K562 (cell line): Measurements from ENCODE around the gene LRRC71. TPM values are rescaled to one million over a fixed set of nuclear protein-coding genes. Genes with fewer than 3 reads are reported as not detected.
A peak's percentile ranks its signal among the peaks of the same experiment; 100 is the strongest.

Experiments used
- ATAC-seq: fragments of 200-7000 bp; cut with Tn5 transposase; 3 replicates; pipeline ENCODE4 v1.9.1; 2020; ENCODE audit warnings: moderate library complexity
- BruUV-seq: library from RNA; stranded (reverse); fragments of 400-500 nt; replicated peaks from 2 replicates; lab custom pipeline; 2021; lab: Mats Ljungman, UMichigan
- CTCF ChIA-PET: fragments of 300-600 bp; formaldehyde crosslinking; extraction: SDS; loops from one replicate; lab custom pipeline; 2021; ENCODE audit warnings: low intra/inter-chr PET ratio; lab: Yijun Ruan, JAX
- POLR2A ChIA-PET: fragments of 300-600, 350-650 bp; sonication (Branson Sonifier 250); formaldehyde crosslinking; extraction: SDS; loops from one replicate; lab custom pipeline; 2021; ENCODE audit warnings: antibody characterized with exemption, inconsistent platforms; lab: Yijun Ruan, JAX
- DNase-seq, 4 experiments: peaks; one replicate each; pipeline versions ENCODE4 v3.0.0 to v3.0.0-alpha.2; 2011 to 2018; ENCODE audit warnings: low spot score in 3 of 4, mixed read lengths in 3 of 4; ENCODE audit errors: extremely low read depth in 1 of 4
- FAIRE-seq: peaks from 2 replicates; lab custom pipeline; 2011; peaks lifted over from hg19 to GRCh38; lab: Jason Lieb, UNC
- H2AFZ ChIP-seq: 2 replicates; pipeline ENCODE4 v1.6.0; 2011; ENCODE audit warnings: low read depth, low read length, control low read depth, inconsistent platforms
- H3K27ac ChIP-seq: fragments of 200-600 bp; 3 replicates; pipeline ENCODE4 v1.8.0; 2011; ENCODE audit warnings: low read depth, mild to moderate bottlenecking, control low read depth, inconsistent platforms, low read length, moderate library complexity, mixed read lengths; ENCODE audit errors: extremely low read depth
- H3K27me3 ChIP-seq, 2 experiments: fragments of 300-600 bp in 1 of 2; 2 replicates in 1 of 2; 3 replicates in 1 of 2; pipeline versions ENCODE4 v1.6.0 to v1.8.0; 2011; ENCODE audit warnings: inconsistent platforms in 2 of 2, low read length in 2 of 2, mild to moderate bottlenecking in 1 of 2, mixed read lengths in 1 of 2, moderate library complexity in 1 of 2; ENCODE audit not compliant: control insufficient read depth in 2 of 2, insufficient read depth in 2 of 2
- H3K36me3 ChIP-seq: fragments of 300-600 bp; 3 replicates; pipeline ENCODE4 v1.8.0; 2011; ENCODE audit warnings: mild to moderate bottlenecking, low read length, inconsistent platforms; ENCODE audit not compliant: control insufficient read depth, insufficient read depth
- H3K4me1 ChIP-seq, 2 experiments: fragments of 200-600 bp in 1 of 2; replicated peaks in 1 of 2; 2 replicates in 1 of 2; 3 replicates in 1 of 2; pipeline versions ENCODE4 v1.5.1 to v1.8.0; 2011; ENCODE audit warnings: inconsistent platforms in 2 of 2, low read length in 2 of 2, mild to moderate bottlenecking in 1 of 2, mixed read lengths in 1 of 2, moderate library complexity in 1 of 2; ENCODE audit not compliant: control insufficient read depth in 2 of 2, insufficient read depth in 2 of 2
- H3K4me2 ChIP-seq: 2 replicates; pipeline ENCODE4 v1.6.1; 2011; ENCODE audit warnings: low read length, control low read depth, inconsistent platforms, mixed read lengths; ENCODE audit not compliant: insufficient read depth
- H3K4me3 ChIP-seq: fragments of 200-600 bp; sonication (generic), shearing (Covaris generic); 2 replicates; pipeline ENCODE4 v1.5.1; 2016; ENCODE audit warnings: control low read depth, inconsistent platforms
- H3K79me2 ChIP-seq: fragments of 200-600 bp; 3 replicates; pipeline ENCODE4 v1.8.0; 2011; ENCODE audit warnings: low read length, inconsistent platforms; ENCODE audit not compliant: control insufficient read depth, insufficient read depth
- H3K9ac ChIP-seq, 2 experiments: 2 replicates each; pipeline versions ENCODE4 v1.6.0 to v1.6.1; 2011; ENCODE audit warnings: low read depth in 2 of 2, low read length in 2 of 2, control low read depth in 1 of 2, inconsistent platforms in 1 of 2, mild to moderate bottlenecking in 1 of 2, mixed read lengths in 1 of 2; ENCODE audit not compliant: insufficient read depth in 1 of 2
- H3K9me1 ChIP-seq: one replicate; pipeline ENCODE4 v1.6.0; 2011; ENCODE audit warnings: inconsistent platforms, mild to moderate bottlenecking, low read length, moderate library complexity; ENCODE audit not compliant: control insufficient read depth, insufficient read depth
- H3K9me3 ChIP-seq: replicated peaks from 2 replicates; pipeline ENCODE4 v1.5.1; 2011; ENCODE audit warnings: low read depth, low read length, inconsistent platforms; ENCODE audit not compliant: control insufficient read depth, insufficient read depth
- H4K20me1 ChIP-seq: replicated peaks from 2 replicates; pipeline ENCODE4 v1.6.1; 2011; ENCODE audit warnings: low read length, inconsistent platforms, mixed read lengths; ENCODE audit not compliant: control insufficient read depth, insufficient read depth
- CEBPZ ChIP-seq: fragments of 150-350 bp; IDR thresholded peaks from 2 replicates; pipeline ENCODE4 v1.6.1; 2014; ENCODE audit warnings: low read depth, mild to moderate bottlenecking, low read length, borderline replicate concordance
- CXXC5 ChIP-seq: fragments of 250-450 bp; sonication (Bioruptor Pico); IDR thresholded peaks from 2 replicates; pipeline ENCODE4 v1.8.0; 2022; ENCODE audit warnings: inconsistent platforms, mild to moderate bottlenecking, moderate library complexity
- HNRNPH1 ChIP-seq: fragments of 200-400 bp; formaldehyde crosslinking; optimal IDR thresholded peaks from 2 replicates; pipeline ENCODE3; 2017; ENCODE audit warnings: low read depth, mild to moderate bottlenecking, low read length, moderate library complexity
- KLF6 ChIP-seq: fragments of 250-450 bp; sonication (Bioruptor Pico); IDR thresholded peaks from 2 replicates; pipeline ENCODE4 v1.4.0; 2020; ENCODE audit warnings: mild to moderate bottlenecking, moderate library complexity, borderline replicate concordance
- PCBP2 ChIP-seq: fragments of 200-400 bp; formaldehyde crosslinking; IDR thresholded peaks from 2 replicates; pipeline ENCODE4 v1.6.1; 2018; ENCODE audit warnings: low read length, low read depth, mild to moderate bottlenecking, moderate library complexity; ENCODE audit not compliant: poor library complexity, severe bottlenecking
- USF2 ChIP-seq: sonication (generic); formaldehyde crosslinking; IDR thresholded peaks from 2 replicates; pipeline ENCODE4 v1.5.0; 2020; ENCODE audit warnings: missing genetic modification reagents
- WGBS: fragments of 100-300 bp; shearing (Covaris generic); methylation state at CpG from one replicate; pipeline ENCODE4 v1.1.6; 2016; ENCODE audit warnings: low coverage, mixed read lengths; ENCODE audit not compliant: insufficient coverage; ENCODE audit errors: missing lambda C conversion rate; 5-methylcytosine and 5-hydroxymethylcytosine counted together
- in situ Hi-C: fragments of 300-500 bp; cut with MboI; formaldehyde crosslinking; loops from 4 replicates; pipeline ENCODE4 v1.15.0; 2018; ENCODE audit warnings: inconsistent platforms, mixed read lengths
- intact Hi-C: fragments of 100-400 bp; cut with micrococcal nuclease; formaldehyde crosslinking; loops from 2 replicates; pipeline ENCODE4 v1.14.2; 2022
- polyA plus RNA-seq, 8 experiments: library from polyadenylated mRNA; depleted of rRNA in 4 of 8; stranded (reverse) in 5 of 8; unstranded in 3 of 8; fragments of >200 nt; fragmentation: Nextera tagmentation in 2 of 8; fragmentation: Illumina TruSeq in 1 of 8; extraction: Ambion mirVana in 2 of 8; extraction: Trizol in 1 of 8; gene quantifications; 2 replicates each; pipeline versions ENCODE4 v1.2.1 to v1.2.3, GENCODE V29; 2011 to 2014; ENCODE audit warnings: inconsistent platforms in 1 of 8, missing spikeins in 1 of 8
- total RNA-seq, 7 experiments: library from RNA; depleted of rRNA in 6 of 7; stranded (reverse); fragments of >200 nt in 6 of 7; fragmentation: Illumina TruSeq in 2 of 7; extraction: Trizol in 2 of 7; gene quantifications; 2 replicates each; pipeline versions ENCODE4 v1.2.1 to v1.2.3, GENCODE V29; 2011 to 2021; ENCODE audit warnings: low replicate concordance in 1 of 7
- TF ChIP-seq, protein P1 (sequence below): IDR thresholded peaks from 3 replicates; pipeline ENCODE4 v1.6.1; 2011; ENCODE audit warnings: borderline replicate concordance, mild to moderate bottlenecking, moderate library complexity; ENCODE audit not compliant: insufficient read length; ENCODE audit errors: extremely low read depth

The LRRC71 gene
- total and polyA plus RNA-seq, 9 of the 15 experiments (the other 6 are each of a cell fraction or from before 2014, with no cell fraction given), result 0.06 to 1.2 (median 0.51) TPM; not detected in 1

DNA sequence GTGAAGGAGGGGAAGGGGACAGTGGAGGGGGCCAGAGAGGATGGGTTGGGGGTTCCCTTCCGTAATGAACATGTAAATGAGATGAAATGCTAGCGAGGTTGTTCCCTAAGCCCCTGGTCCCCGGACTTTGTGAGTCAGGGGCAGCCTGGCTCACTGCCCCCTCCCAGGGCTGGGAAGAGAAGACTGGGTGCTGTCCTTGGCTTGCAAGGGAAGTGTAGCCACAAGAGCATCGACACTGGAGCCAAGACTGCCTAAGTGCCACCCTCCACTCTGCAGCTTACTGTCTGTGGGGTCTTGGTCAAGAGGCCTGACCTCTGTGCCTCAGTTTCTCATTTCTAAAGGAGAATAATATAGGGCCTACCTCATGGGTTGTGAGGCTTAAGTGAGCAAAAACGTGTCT lies 26.4 kb upstream of the LRRC71 start:
- WGBS, result 44% methylated on average over 5 of the region's 5 CpGs
- ATAC-seq (no peak), FAIRE-seq (no peak), DNase-seq (no peak)
- no peaks in the 10 kb centered on the region for H3K9me1 ChIP-seq
- peak overlapping the region; percentile 95 for H2AFZ ChIP-seq
- BruUV-seq, result no TSS peak
- H3K27ac ChIP-seq, result peak overlapping the region; percentile 63; the same call in 1 of the 3 replicates
- intact Hi-C loops, result no loop called here
- no peaks in the 10 kb centered on the region for H3K79me2 ChIP-seq
- H3K4me3 ChIP-seq, result no peak overlapping the region
- H3K36me3 ChIP-seq, result no peaks in the 10 kb centered on the region
- H4K20me1 ChIP-seq, result no peaks in the 10 kb centered on the region
- H3K27me3 ChIP-seq, result no peaks in the 10 kb centered on the region
- CTCF ChIA-PET, result interaction anchor here (1.0 to 2.9 kb wide), 3 partner anchors 17 to 26 kb away, joined by 4 to 19 read pairs (median 5); partner anchors contain the start of gene LRRC71
- H3K4me1 ChIP-seq, result peaks cover 33 to 57% of the 10 kb centered on the region in 2 experiments
- no peaks in the 10 kb centered on the region for H3K9me3 ChIP-seq
- peak overlapping the region; percentile 43 to 88; a peak in 2 of 4 replicates for H3K9ac ChIP-seq
- in situ Hi-C loops, result loop anchor here (5.0 kb wide), 1 partner anchor 33 kb away; no protein-coding TSS in a partner anchor
- 0 out of 2 replicates have a peak overlapping the region, but pooled peaks have one; percentile 62 for H3K4me2 ChIP-seq
- POLR2A ChIA-PET, result interaction anchor here (0.6 to 0.9 kb wide), 5 partner anchors 10 to 49 kb away, joined by 3 to 4 read pairs (median 3); no protein-coding TSS in a partner anchor
- TF ChIP-seq USF2 (CRISPR knock-in tag) (no peak), PCBP2 (no peak), CXXC5 (CRISPR knock-in tag) (no peak), CEBPZ (no peak), KLF6 (CRISPR knock-in tag) (no peak), HNRNPH1 (no peak)
- TF ChIP-seq, protein P1, sequence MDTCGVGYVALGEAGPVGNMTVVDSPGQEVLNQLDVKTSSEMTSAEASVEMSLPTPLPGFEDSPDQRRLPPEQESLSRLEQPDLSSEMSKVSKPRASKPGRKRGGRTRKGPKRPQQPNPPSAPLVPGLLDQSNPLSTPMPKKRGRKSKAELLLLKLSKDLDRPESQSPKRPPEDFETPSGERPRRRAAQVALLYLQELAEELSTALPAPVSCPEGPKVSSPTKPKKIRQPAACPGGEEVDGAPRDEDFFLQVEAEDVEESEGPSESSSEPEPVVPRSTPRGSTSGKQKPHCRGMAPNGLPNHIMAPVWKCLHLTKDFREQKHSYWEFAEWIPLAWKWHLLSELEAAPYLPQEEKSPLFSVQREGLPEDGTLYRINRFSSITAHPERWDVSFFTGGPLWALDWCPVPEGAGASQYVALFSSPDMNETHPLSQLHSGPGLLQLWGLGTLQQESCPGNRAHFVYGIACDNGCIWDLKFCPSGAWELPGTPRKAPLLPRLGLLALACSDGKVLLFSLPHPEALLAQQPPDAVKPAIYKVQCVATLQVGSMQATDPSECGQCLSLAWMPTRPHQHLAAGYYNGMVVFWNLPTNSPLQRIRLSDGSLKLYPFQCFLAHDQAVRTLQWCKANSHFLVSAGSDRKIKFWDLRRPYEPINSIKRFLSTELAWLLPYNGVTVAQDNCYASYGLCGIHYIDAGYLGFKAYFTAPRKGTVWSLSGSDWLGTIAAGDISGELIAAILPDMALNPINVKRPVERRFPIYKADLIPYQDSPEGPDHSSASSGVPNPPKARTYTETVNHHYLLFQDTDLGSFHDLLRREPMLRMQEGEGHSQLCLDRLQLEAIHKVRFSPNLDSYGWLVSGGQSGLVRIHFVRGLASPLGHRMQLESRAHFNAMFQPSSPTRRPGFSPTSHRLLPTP, result no peak
